Transverse colon (tissue), 4 donors: Measurements from ENCODE around the gene GCSAM. TPM values are rescaled to one million over a fixed set of nuclear protein-coding genes. Genes with fewer than 3 reads are reported as not detected.

Experiments
- DNase-seq: peaks from one replicate; pipeline ENCODE4 v3.0.0-alpha.2; 2019
- H3K27ac ChIP-seq, 4 donors: fragments of 200-600 bp; sonication (generic); 2 replicates each; pipeline ENCODE4 v1.5.1; 2016 to 2018; ENCODE audit warnings: inconsistent platforms in 4 of 4
- H3K27me3 ChIP-seq: fragments of 200-600 bp; sonication (generic); 2 replicates; pipeline ENCODE4 v1.5.1; 2017; ENCODE audit warnings: inconsistent platforms
- H3K36me3 ChIP-seq, 4 donors: fragments of 200-600 bp; sonication (generic); 2 replicates each; pipeline ENCODE4 v1.5.1; 2017 to 2019; ENCODE audit warnings: inconsistent platforms in 4 of 4
- H3K4me1 ChIP-seq, 4 donors: fragments of 200-600 bp; sonication (generic); 2 replicates each; pipeline ENCODE4 v1.5.1; 2017 to 2020; ENCODE audit warnings: inconsistent platforms in 4 of 4
- H3K4me3 ChIP-seq, 4 donors: fragments of 200-600 bp; sonication (generic); 1 replicate in 1 of 4; 2 replicates in 3 of 4; pipeline versions ENCODE4 v1.5.1 to v1.6.1; 2017 to 2019; ENCODE audit warnings: inconsistent platforms in 4 of 4
- H3K9me3 ChIP-seq, 2 donors: fragments of 200-600 bp; sonication (generic); 2 replicates each; pipeline ENCODE4 v1.5.1; 2017 to 2019; ENCODE audit warnings: inconsistent platforms in 2 of 2
- CTCF ChIP-seq, 5 experiments: fragments of 200-600 bp in 3 of 5; fragments of 450-650 bp in 2 of 5; sonication (generic) in 3 of 5; IDR thresholded peaks; 1 replicate in 2 of 5; 2 replicates in 3 of 5; pipeline ENCODE4 v1.5.1; 2016 to 2017; ENCODE audit warnings: antibody characterized with exemption in 5 of 5, inconsistent platforms in 3 of 5, mild to moderate bottlenecking in 2 of 5, moderate library complexity in 1 of 5
- EP300 ChIP-seq: sonication (generic); formaldehyde crosslinking; IDR thresholded peaks from one replicate; pipeline ENCODE4 v1.6.1; 2017; ENCODE audit warnings: antibody characterized with exemption, low read depth
- POLR2A ChIP-seq: fragments of 450-650 bp; IDR thresholded peaks from one replicate; pipeline ENCODE4 v1.6.1; 2016; ENCODE audit warnings: antibody characterized with exemption, mild to moderate bottlenecking, moderate library complexity
- POLR2AphosphoS5 ChIP-seq, 3 donors: sonication (generic); formaldehyde crosslinking; IDR thresholded peaks; one replicate each; pipeline ENCODE4 v1.6.1; 2016; ENCODE audit warnings: antibody characterized with exemption in 3 of 3
- WGBS, 2 donors: methylation state at CpG; one replicate each; pipeline ENCODE4 v1.1.5; 2018; ENCODE audit warnings: low coverage in 1 of 2; 5-methylcytosine and 5-hydroxymethylcytosine counted together
- in situ Hi-C, 4 donors: fragments of 200-750 bp; cut with MboI; loops; one replicate each; pipeline versions ENCODE4 v1.15.0 to v1.15.1; 2017; ENCODE audit warnings: low sequenced_read_pairs in 3 of 4, low pct_ligation_motif_present in 1 of 4, low pct_unique_long_range_greater_than_20kb in 1 of 4
- intact Hi-C: fragments of 100-400 bp; cut with DNase I; formaldehyde crosslinking; loops from one replicate; pipeline ENCODE4 v1.15.1; 2023; ENCODE audit warnings: low total_unique reads
- total RNA-seq, 4 donors: library from RNA; depleted of rRNA; stranded (reverse); fragments of >200 nt; gene quantifications; one replicate each; pipeline ENCODE4 v1.1.0, GENCODE V29; 2016

GCSAM gene
- total RNA-seq, 4 donors from 2014 or later = 0.64 to 0.68 TPM; not detected in 2

GRCh38 chr3:112130638-112130993, 2.4 kb downstream of the GCSAM start:
- 94% methylated on average over 3 of the region's 3 CpGs; no CpG with 5 or more reads in 1 of the 2 donors for WGBS, 2 donors
- in situ Hi-C loops = loop anchor here in 2 of 4 donors (25.0 kb wide), 1 partner anchor 382 kb away; no protein-coding TSS in a partner anchor
- no peak overlapping the region for H3K27ac ChIP-seq

GRCh38 chr3:112129925-112130637, 3.0 kb downstream of the GCSAM start:
- DNase-seq = no peak
- intact Hi-C loops (no loop called here), in situ Hi-C loops (loop anchor here in 2 of 4 donors (25.0 kb wide), 1 partner anchor 382 kb away; no protein-coding TSS in a partner anchor)
- Histone ChIP-seq H3K27me3 (no peaks in the 10 kb centered on the region), H3K4me3 (no peak overlapping the region), H3K9me3 (no peaks in the 10 kb centered on the region), H3K27ac (no peak overlapping the region), H3K36me3 (no peaks in the 10 kb centered on the region), H3K4me1 (peaks cover 0 to 8% (median 0%) of the 10 kb centered on the region in 4 donors)
- TF ChIP-seq POLR2A = no peak
- TF ChIP-seq POLR2AphosphoS5 (IDR thresholded peaks at IDR 0.05) = no peak
- no peak for TF ChIP-seq CTCF (IDR thresholded peaks at IDR 0.05)
- TF ChIP-seq EP300 = no peak
- 89 to 93% methylated on average over 3 to 4 of the region's 4 CpGs for WGBS, 2 donors

More at GRCh38 chr3:112130638-112130993, 2.4 kb downstream of the GCSAM start:
- Histone ChIP-seq H3K9me3 (no peaks in the 10 kb centered on the region), H3K36me3 (no peaks in the 10 kb centered on the region), H3K4me3 (no peak overlapping the region), H3K27me3 (no peaks in the 10 kb centered on the region), H3K4me1 (peaks cover 0 to 8% (median 0%) of the 10 kb centered on the region in 4 donors)
- no peak for TF ChIP-seq EP300
- TF ChIP-seq POLR2AphosphoS5 (IDR thresholded peaks at IDR 0.05) = no peak
- no peak for TF ChIP-seq CTCF (IDR thresholded peaks at IDR 0.05)
- TF ChIP-seq POLR2A = no peak
- no peak for DNase-seq
- intact Hi-C loops = no loop called here

- no peaks in the 10 kb centered on the region for H3K9me3 ChIP-seq
- in situ Hi-C loops = loop anchor here in 2 of 4 donors (25.0 kb wide), 1 partner anchor 383 kb away; no protein-coding TSS in a partner anchor
- H3K36me3 ChIP-seq = no peaks in the 10 kb centered on the region
- TF ChIP-seq POLR2AphosphoS5 (IDR thresholded peaks at IDR 0.05) = no peak
- TF ChIP-seq POLR2A = no peak
- no peak for TF ChIP-seq CTCF (IDR thresholded peaks at IDR 0.05)
- TF ChIP-seq EP300 = no peak
- H3K4me1 ChIP-seq = peaks cover 0 to 8% (median 0%) of the 10 kb centered on the region in 4 donors
- no peak for DNase-seq
- H3K27me3 ChIP-seq = no peaks in the 10 kb centered on the region
- H3K4me3 ChIP-seq = no peak overlapping the region
- WGBS, 2 donors = 53 to 71% methylated on average over 6 to 7 of the region's 7 CpGs
- intact Hi-C loops = no loop called here
- H3K27ac ChIP-seq = no peak overlapping the region
Observed at GRCh38 chr3:112128843-112129727, 4.0 kb downstream of the GCSAM start.
